RWPE2 (cell line): ENCODE data around the gene UBE2O.
A peak's percentile ranks its signal among the peaks of the same experiment; 100 is the strongest.

Source experiments
- ATAC-seq: fragments of 200-7000 bp; cut with Tn5 transposase; 3 replicates; pipeline ENCODE4 v1.9.1; 2021; ENCODE audit warnings: low read depth
- DNase-seq: peaks from one replicate; pipeline ENCODE4 v3.0.0-alpha.2; 2020; ENCODE audit warnings: low spot score
- H3K27ac ChIP-seq: fragments of 450-650 bp; 2 replicates; pipeline ENCODE4 v1.5.1; 2017; ENCODE audit warnings: mild to moderate bottlenecking; ENCODE audit not compliant: poor library complexity, severe bottlenecking
- H3K27me3 ChIP-seq: fragments of 250-450 bp; sonication (Bioruptor Pico); 2 replicates; pipeline ENCODE4 v1.5.1; 2021; ENCODE audit warnings: mild to moderate bottlenecking, moderate library complexity; ENCODE audit not compliant: insufficient read depth, poor library complexity, severe bottlenecking
- H3K36me3 ChIP-seq: fragments of 250-450 bp; sonication (Bioruptor Pico); 2 replicates; pipeline ENCODE4 v1.5.1; 2020; ENCODE audit warnings: low read depth, mild to moderate bottlenecking, moderate library complexity
- H3K4me1 ChIP-seq: fragments of 250-450 bp; sonication (Bioruptor Pico); 2 replicates; pipeline ENCODE4 v1.5.1; 2021; ENCODE audit warnings: mild to moderate bottlenecking, moderate library complexity; ENCODE audit not compliant: insufficient read depth, poor library complexity, severe bottlenecking
- H3K4me3 ChIP-seq: fragments of 250-450 bp; sonication (Bioruptor Pico); 2 replicates; pipeline ENCODE4 v1.5.1; 2021; ENCODE audit warnings: mild to moderate bottlenecking, moderate library complexity; ENCODE audit not compliant: severe bottlenecking
- H3K9me3 ChIP-seq: fragments of 250-450 bp; sonication (Bioruptor Pico); 2 replicates; pipeline ENCODE4 v1.5.1; 2021; ENCODE audit warnings: mild to moderate bottlenecking, moderate library complexity; ENCODE audit not compliant: severe bottlenecking
- TF ChIP-seq, protein P1 (sequence below): fragments of 450-650 bp; IDR thresholded peaks from one replicate; pipeline ENCODE4 v1.5.1; 2017; ENCODE audit warnings: mild to moderate bottlenecking, moderate library complexity; ENCODE audit not compliant: poor library complexity, severe bottlenecking

Gene UBE2O

DNA sequence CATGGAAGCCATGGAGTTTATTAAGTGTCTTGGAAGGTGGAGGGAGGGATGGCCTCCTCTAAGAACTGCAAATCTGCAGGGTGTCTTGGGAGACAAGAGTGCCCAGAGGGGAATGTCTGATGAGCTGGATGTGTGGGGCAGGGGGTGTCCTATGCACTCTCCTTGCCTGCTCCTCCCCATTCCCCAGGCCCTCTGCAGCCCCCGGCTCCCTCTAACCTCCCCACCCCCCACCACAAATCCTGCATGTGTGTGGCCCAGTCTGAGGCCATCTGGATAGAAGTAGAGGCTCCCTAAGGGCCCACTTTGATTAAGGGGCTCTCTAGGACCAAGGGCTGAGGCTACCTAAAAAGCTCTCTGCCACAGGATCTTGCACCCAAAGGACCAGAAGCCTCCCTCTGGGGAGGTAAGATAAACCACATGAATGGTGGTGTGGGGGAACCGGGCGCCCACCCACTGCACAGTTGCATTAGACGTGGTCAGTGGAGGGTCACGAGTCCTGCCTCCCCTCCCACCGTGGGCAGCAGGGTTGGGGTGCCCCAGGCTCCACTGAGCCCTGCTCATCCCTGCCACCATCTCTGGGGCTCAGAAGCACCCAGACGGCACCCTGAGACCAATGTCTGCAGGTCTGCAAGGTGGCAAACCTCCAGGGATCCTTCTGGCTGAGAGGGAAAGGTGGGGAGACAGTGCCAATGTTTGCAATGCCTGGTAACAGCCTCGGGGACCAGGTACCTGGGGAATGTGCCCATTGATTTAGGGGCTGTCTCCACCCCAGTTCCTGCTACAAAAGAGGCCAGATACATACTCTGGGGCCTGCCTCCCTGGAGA is 15.1 kb upstream of the UBE2O start:
- H3K4me1 ChIP-seq: no peaks in the 10 kb centered on the region
- H3K27me3 ChIP-seq: no peaks in the 10 kb centered on the region
- H3K9me3 ChIP-seq: no peaks in the 10 kb centered on the region
- TF ChIP-seq, protein P1, sequence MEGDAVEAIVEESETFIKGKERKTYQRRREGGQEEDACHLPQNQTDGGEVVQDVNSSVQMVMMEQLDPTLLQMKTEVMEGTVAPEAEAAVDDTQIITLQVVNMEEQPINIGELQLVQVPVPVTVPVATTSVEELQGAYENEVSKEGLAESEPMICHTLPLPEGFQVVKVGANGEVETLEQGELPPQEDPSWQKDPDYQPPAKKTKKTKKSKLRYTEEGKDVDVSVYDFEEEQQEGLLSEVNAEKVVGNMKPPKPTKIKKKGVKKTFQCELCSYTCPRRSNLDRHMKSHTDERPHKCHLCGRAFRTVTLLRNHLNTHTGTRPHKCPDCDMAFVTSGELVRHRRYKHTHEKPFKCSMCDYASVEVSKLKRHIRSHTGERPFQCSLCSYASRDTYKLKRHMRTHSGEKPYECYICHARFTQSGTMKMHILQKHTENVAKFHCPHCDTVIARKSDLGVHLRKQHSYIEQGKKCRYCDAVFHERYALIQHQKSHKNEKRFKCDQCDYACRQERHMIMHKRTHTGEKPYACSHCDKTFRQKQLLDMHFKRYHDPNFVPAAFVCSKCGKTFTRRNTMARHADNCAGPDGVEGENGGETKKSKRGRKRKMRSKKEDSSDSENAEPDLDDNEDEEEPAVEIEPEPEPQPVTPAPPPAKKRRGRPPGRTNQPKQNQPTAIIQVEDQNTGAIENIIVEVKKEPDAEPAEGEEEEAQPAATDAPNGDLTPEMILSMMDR: no peak
- H3K36me3 ChIP-seq: peaks cover 7% of the 10 kb centered on the region; the same call in 1 of the 2 replicates
- DNase-seq: no peak
- 0 out of 3 replicates have a peak, but pooled peaks have one; percentile 6 for ATAC-seq
- no peak overlapping the region for H3K27ac ChIP-seq
- H3K4me3 ChIP-seq: no peak overlapping the region

DNA sequence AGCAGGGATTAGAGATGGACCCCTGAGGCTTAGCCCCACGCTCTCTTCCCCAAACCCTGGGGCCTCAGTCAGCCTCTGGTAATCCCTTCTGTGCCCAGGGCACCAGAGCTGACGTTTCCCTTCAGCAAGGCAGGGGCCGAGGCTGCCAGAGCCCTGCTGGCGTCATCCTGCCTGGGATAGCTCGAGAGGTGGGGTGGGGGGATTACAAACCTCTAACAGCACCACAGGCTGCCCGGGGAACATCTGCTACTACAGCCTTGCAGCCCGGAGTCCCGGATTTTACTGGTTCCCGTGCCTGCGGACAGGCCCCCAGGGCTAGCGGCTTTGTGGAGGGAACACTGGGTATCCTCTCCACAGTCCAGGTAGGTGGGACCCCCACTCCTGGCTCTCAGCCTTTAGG is 14.4 kb upstream of the UBE2O start, which contains the start of gene AANAT:
AANAT (plus strand) TSS at position 238 of the 400 bp plus-strand sequence. CDS start 1,144 bp downstream, outside the sequence.
- Histone ChIP-seq H3K27ac (no peak within 1 kb of the TSS), H3K36me3 (0 out of 2 replicates have a peak, but pooled peaks cover under 1% of the 10 kb centered on the region), H3K9me3 (no peaks in the 10 kb centered on the region), H3K27me3 (no peaks in the 10 kb centered on the region), H3K4me3 (no peak within 1 kb of the TSS), H3K4me1 (no peaks in the 10 kb centered on the region)
- DNase-seq (no peak), ATAC-seq (no peak)
- TF ChIP-seq, protein P1: no peak

DNA sequence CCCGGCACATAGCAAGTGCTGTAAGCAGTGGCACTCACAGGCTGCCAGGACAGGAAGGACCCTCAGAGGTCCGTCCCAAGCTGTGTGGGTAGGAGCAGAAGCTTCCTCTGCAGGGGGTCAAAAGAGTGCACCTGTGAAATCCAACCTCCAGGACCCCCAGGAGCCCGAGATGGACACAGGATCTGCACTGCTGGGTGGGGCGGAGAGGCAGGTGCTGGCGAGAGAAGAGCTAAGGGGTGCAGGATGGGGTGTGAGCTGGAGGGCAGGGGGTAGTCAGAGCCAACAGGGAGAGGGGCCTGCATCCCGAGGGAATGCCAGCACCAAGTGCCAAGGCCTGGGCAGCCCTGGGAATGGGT is 13.8 kb upstream of the UBE2O start:
- TF ChIP-seq, protein P1: no peak
- no peaks in the 10 kb centered on the region for H3K36me3 ChIP-seq
- no peak overlapping the region for H3K27ac ChIP-seq
- ATAC-seq: no peak
- no peaks in the 10 kb centered on the region for H3K4me1 ChIP-seq
- no peaks in the 10 kb centered on the region for H3K27me3 ChIP-seq
- no peak overlapping the region for H3K4me3 ChIP-seq
- no peak for DNase-seq
- no peaks in the 10 kb centered on the region for H3K9me3 ChIP-seq

- H3K4me3 ChIP-seq: no peak overlapping the region
- TF ChIP-seq, protein P1: no peak
- H3K27me3 ChIP-seq: no peaks in the 10 kb centered on the region
- ATAC-seq (no peak), DNase-seq (no peak)
- no peaks in the 10 kb centered on the region for H3K4me1 ChIP-seq
- no peak overlapping the region for H3K27ac ChIP-seq
- H3K9me3 ChIP-seq: no peaks in the 10 kb centered on the region
- H3K36me3 ChIP-seq: no peaks in the 10 kb centered on the region
These were observed 9.8 kb upstream of the UBE2O start for GRCh38 chr17:76462556-76463290.
